ENCODE measurements around the gene COMMD3. TPM values are rescaled to one million over a fixed set of nuclear protein-coding genes. Genes with fewer than 3 reads are reported as not detected.

Gene COMMD3
- total and polyA plus RNA-seq, 9 of the 15 experiments (the other 6 are each of a cell fraction or from before 2014, with no cell fraction given): 50.7 to 217 (median 80.1) TPM

- TF ChIP-seq ZNF318 (IDR thresholded peaks at IDR 0.05; ENCODE audit: borderline replicate concordance in 1 of 2, low read depth in 1 of 2) (no peak), PRPF4 (IDR thresholded peaks at IDR 0.05; ENCODE audit: insufficient read depth, low read depth, low read length, poor library complexity, severe bottlenecking) (no peak), ZNF140 (CRISPR knock-in tag; IDR thresholded peaks at IDR 0.05) (no peak), ARID3A (IDR thresholded peaks at IDR 0.05; ENCODE audit: borderline replicate concordance, low read depth, low read length) (peak; percentile 100), ZBTB1 (CRISPR knock-in tag; IDR thresholded peaks at IDR 0.05; ENCODE audit: borderline replicate concordance, low read depth) (no peak), BRF1 (IDR thresholded peaks at IDR 0.05; ENCODE audit: borderline replicate concordance, extremely low read depth, insufficient read length) (no peak), CTCFL (IDR thresholded peaks at IDR 0.05; ENCODE audit: borderline replicate concordance, insufficient read depth, low read depth, low read length, poor library complexity, severe bottlenecking) (no peak), ZNF77 (CRISPR knock-in tag; IDR thresholded peaks at IDR 0.05) (0 out of 2 replicates have a peak, but pooled peaks have one; percentile 21), NFE2L1 (tag; IDR thresholded peaks at IDR 0.05; ENCODE audit: borderline replicate concordance, low read depth) (no peak), EP300 (IDR thresholded peaks at IDR 0.05; ENCODE audit: low read length) (no peak; the same call in 1 of the 2 replicates), KDM5B (IDR thresholded peaks at IDR 0.05; ENCODE audit: insufficient replicate concordance, low read depth, low read length) (peak; percentile 65), NFIC (IDR thresholded peaks at IDR 0.05) (peak; percentile 37; the same call in 1 of the 2 replicates), CBFB (CRISPR knock-in tag; IDR thresholded peaks at IDR 0.05) (no peak)
These were observed 24.4 kb downstream of the COMMD3 start (continued) for GRCh38 chr10:22340329-22341189.

All from K562 (cell line).